GM12864 (cell line): ENCODE measurements around the gene YES1.

ENCODE experiments used
- DNase-seq: peaks from one replicate; pipeline ENCODE4 v3.0.0-alpha.2; 2011; ENCODE audit warnings: low read depth
- H3K4me3 ChIP-seq: 2 replicates; pipeline ENCODE4 v1.5.1; 2011; ENCODE audit warnings: mild to moderate bottlenecking, low read depth, low read length, control low read depth
- TF ChIP-seq, protein P1 (sequence below): IDR thresholded peaks from 2 replicates; pipeline ENCODE4 v1.5.1; 2011; ENCODE audit warnings: low read depth, mild to moderate bottlenecking, moderate library complexity, low read length, control low read depth, inconsistent platforms; ENCODE audit errors: missing control alignments

The YES1 gene

GRCh38 chr18:673769-674168 is 138.3 kb downstream of the YES1 start:
- TF ChIP-seq, protein P1, sequence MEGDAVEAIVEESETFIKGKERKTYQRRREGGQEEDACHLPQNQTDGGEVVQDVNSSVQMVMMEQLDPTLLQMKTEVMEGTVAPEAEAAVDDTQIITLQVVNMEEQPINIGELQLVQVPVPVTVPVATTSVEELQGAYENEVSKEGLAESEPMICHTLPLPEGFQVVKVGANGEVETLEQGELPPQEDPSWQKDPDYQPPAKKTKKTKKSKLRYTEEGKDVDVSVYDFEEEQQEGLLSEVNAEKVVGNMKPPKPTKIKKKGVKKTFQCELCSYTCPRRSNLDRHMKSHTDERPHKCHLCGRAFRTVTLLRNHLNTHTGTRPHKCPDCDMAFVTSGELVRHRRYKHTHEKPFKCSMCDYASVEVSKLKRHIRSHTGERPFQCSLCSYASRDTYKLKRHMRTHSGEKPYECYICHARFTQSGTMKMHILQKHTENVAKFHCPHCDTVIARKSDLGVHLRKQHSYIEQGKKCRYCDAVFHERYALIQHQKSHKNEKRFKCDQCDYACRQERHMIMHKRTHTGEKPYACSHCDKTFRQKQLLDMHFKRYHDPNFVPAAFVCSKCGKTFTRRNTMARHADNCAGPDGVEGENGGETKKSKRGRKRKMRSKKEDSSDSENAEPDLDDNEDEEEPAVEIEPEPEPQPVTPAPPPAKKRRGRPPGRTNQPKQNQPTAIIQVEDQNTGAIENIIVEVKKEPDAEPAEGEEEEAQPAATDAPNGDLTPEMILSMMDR, result no peak
- H3K4me3 ChIP-seq, result no peak overlapping the region
- DNase-seq, result no peak

GRCh38 chr18:673317-673716 is 138.7 kb downstream of the YES1 start:
- DNase-seq, result no peak
- H3K4me3 ChIP-seq, result no peak overlapping the region
- TF ChIP-seq, protein P1, result no peak
